NB4 (cell line): ENCODE measurements around the gene MPRIP.

ENCODE experiments used
- MYC ChIP-seq: IDR thresholded peaks from 2 replicates; pipeline ENCODE4 v1.6.1; 2011; ENCODE audit warnings: low read depth, low read length
- POLR2A ChIP-seq: IDR thresholded peaks from 2 replicates; pipeline ENCODE4 v1.6.1; 2011; ENCODE audit warnings: mild to moderate bottlenecking; ENCODE audit not compliant: insufficient read length; ENCODE audit errors: extremely low read depth
- TF ChIP-seq, protein P1 (sequence below): IDR thresholded peaks from one replicate; pipeline ENCODE4 v1.5.1; 2012; ENCODE audit warnings: low read depth, low read length

DNA sequence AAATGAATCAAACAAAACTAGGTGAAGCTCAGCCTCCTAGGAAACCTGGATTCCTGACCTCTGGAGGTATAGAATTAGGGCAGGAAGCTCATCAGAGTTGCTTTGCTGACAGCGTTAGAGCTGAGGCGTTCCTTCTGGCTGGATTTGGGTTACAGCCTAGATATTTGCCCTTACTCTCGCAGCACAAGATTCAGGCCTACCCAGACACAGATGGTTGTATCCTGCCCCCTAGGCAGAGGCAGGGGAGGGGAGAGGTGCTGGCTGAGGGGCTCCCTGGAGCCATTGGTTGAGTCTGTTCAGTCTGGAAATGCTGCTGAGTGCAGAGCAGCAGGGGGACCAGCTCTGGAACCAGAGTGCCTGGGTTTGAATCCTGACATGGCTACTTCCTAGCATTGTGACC lies 78.4 kb downstream of the MPRIP start:
- TF ChIP-seq MYC (no peak), POLR2A (no peak)
- TF ChIP-seq, protein P1, sequence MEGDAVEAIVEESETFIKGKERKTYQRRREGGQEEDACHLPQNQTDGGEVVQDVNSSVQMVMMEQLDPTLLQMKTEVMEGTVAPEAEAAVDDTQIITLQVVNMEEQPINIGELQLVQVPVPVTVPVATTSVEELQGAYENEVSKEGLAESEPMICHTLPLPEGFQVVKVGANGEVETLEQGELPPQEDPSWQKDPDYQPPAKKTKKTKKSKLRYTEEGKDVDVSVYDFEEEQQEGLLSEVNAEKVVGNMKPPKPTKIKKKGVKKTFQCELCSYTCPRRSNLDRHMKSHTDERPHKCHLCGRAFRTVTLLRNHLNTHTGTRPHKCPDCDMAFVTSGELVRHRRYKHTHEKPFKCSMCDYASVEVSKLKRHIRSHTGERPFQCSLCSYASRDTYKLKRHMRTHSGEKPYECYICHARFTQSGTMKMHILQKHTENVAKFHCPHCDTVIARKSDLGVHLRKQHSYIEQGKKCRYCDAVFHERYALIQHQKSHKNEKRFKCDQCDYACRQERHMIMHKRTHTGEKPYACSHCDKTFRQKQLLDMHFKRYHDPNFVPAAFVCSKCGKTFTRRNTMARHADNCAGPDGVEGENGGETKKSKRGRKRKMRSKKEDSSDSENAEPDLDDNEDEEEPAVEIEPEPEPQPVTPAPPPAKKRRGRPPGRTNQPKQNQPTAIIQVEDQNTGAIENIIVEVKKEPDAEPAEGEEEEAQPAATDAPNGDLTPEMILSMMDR: no peak
